ENCODE data around the gene CHCHD4.

DNA sequence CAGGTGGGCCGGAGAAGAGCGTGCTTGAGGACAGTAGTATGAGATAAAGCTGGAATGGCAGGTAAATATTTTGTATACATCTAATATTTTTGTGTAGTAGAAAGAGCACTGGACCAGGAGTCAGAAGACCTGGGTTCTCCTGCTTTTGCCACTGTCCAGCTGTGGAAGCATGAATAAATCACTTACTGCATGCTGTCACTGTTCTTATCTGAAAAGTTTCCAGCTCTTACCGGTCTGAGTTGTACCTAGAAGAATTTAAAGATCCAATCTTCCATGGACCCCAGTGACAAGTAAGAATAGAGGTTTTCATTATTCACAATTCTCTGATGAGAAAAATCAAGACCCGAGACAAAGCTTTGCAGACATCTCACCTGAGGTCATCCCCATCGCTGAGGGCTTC lies 47.8 kb upstream of the CHCHD4 start:
- TF ChIP-seq, protein P1, sequence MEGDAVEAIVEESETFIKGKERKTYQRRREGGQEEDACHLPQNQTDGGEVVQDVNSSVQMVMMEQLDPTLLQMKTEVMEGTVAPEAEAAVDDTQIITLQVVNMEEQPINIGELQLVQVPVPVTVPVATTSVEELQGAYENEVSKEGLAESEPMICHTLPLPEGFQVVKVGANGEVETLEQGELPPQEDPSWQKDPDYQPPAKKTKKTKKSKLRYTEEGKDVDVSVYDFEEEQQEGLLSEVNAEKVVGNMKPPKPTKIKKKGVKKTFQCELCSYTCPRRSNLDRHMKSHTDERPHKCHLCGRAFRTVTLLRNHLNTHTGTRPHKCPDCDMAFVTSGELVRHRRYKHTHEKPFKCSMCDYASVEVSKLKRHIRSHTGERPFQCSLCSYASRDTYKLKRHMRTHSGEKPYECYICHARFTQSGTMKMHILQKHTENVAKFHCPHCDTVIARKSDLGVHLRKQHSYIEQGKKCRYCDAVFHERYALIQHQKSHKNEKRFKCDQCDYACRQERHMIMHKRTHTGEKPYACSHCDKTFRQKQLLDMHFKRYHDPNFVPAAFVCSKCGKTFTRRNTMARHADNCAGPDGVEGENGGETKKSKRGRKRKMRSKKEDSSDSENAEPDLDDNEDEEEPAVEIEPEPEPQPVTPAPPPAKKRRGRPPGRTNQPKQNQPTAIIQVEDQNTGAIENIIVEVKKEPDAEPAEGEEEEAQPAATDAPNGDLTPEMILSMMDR (tag by site-specific recombination; IDR thresholded peaks at IDR 0.05): no peak
- TF ChIP-seq, protein P2, sequence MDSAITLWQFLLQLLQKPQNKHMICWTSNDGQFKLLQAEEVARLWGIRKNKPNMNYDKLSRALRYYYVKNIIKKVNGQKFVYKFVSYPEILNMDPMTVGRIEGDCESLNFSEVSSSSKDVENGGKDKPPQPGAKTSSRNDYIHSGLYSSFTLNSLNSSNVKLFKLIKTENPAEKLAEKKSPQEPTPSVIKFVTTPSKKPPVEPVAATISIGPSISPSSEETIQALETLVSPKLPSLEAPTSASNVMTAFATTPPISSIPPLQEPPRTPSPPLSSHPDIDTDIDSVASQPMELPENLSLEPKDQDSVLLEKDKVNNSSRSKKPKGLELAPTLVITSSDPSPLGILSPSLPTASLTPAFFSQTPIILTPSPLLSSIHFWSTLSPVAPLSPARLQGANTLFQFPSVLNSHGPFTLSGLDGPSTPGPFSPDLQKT (IDR thresholded peaks at IDR 0.05; ENCODE audit: borderline replicate concordance, low read depth, low read length): no peak
- TF ChIP-seq ZNF324 (tag by site-specific recombination; IDR thresholded peaks at IDR 0.05) (no peak), ZBTB1 (tag by site-specific recombination; IDR thresholded peaks at IDR 0.05) (no peak), SETDB1 (IDR thresholded peaks at IDR 0.05; ENCODE audit: insufficient read length, low read length) (no peak), ZNF24 (tag by site-specific recombination; IDR thresholded peaks at IDR 0.05) (no peak), ZNF366 (tag by site-specific recombination; conservative IDR thresholded peaks at IDR 0.05) (no peak), ZNF423 (tag by site-specific recombination; IDR thresholded peaks at IDR 0.05) (no peak)
- TF ChIP-seq, protein P3, sequence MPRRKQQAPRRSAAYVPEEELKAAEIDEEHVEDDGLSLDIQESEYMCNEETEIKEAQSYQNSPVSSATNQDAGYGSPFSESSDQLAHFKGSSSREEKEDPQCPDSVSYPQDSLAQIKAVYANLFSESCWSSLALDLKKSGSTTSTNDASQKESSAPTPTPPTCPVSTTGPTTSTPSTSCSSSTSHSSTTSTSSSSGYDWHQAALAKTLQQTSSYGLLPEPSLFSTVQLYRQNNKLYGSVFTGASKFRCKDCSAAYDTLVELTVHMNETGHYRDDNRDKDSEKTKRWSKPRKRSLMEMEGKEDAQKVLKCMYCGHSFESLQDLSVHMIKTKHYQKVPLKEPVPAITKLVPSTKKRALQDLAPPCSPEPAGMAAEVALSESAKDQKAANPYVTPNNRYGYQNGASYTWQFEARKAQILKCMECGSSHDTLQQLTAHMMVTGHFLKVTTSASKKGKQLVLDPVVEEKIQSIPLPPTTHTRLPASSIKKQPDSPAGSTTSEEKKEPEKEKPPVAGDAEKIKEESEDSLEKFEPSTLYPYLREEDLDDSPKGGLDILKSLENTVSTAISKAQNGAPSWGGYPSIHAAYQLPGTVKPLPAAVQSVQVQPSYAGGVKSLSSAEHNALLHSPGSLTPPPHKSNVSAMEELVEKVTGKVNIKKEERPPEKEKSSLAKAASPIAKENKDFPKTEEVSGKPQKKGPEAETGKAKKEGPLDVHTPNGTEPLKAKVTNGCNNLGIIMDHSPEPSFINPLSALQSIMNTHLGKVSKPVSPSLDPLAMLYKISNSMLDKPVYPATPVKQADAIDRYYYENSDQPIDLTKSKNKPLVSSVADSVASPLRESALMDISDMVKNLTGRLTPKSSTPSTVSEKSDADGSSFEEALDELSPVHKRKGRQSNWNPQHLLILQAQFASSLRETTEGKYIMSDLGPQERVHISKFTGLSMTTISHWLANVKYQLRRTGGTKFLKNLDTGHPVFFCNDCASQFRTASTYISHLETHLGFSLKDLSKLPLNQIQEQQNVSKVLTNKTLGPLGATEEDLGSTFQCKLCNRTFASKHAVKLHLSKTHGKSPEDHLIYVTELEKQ (tag by site-specific recombination; IDR thresholded peaks at IDR 0.05; ENCODE audit: borderline replicate concordance): no peak
- TF ChIP-seq, protein P4, sequence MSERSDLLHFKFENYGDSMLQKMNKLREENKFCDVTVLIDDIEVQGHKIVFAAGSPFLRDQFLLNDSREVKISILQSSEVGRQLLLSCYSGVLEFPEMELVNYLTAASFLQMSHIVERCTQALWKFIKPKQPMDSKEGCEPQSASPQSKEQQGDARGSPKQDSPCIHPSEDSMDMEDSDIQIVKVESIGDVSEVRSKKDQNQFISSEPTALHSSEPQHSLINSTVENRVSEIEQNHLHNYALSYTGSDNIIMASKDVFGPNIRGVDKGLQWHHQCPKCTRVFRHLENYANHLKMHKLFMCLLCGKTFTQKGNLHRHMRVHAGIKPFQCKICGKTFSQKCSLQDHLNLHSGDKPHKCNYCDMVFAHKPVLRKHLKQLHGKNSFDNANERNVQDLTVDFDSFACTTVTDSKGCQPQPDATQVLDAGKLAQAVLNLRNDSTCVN (tag by site-specific recombination; optimal IDR thresholded peaks at IDR 0.05): no peak

Measured in HEK293 (cell line).